K562 (cell line): ENCODE measurements around the gene EPB41L4B. TPM values are rescaled to one million over a fixed set of nuclear protein-coding genes. Genes with fewer than 3 reads are reported as not detected.

Experiments used
- ATAC-seq: fragments of 200-7000 bp; cut with Tn5 transposase; 3 replicates; pipeline ENCODE4 v1.9.1; 2020; ENCODE audit warnings: moderate library complexity
- BruUV-seq: library from RNA; stranded (reverse); fragments of 400-500 nt; replicated peaks from 2 replicates; lab custom pipeline; 2021; lab: Mats Ljungman, UMichigan
- CTCF ChIA-PET: fragments of 300-600 bp; formaldehyde crosslinking; extraction: SDS; loops from one replicate; lab custom pipeline; 2021; ENCODE audit warnings: low intra/inter-chr PET ratio; lab: Yijun Ruan, JAX
- POLR2A ChIA-PET: fragments of 300-600, 350-650 bp; sonication (Branson Sonifier 250); formaldehyde crosslinking; extraction: SDS; loops from one replicate; lab custom pipeline; 2021; ENCODE audit warnings: antibody characterized with exemption, inconsistent platforms; lab: Yijun Ruan, JAX
- DNase-seq, 4 experiments: peaks; one replicate each; pipeline versions ENCODE4 v3.0.0 to v3.0.0-alpha.2; 2011 to 2018; ENCODE audit warnings: low spot score in 3 of 4, mixed read lengths in 3 of 4; ENCODE audit errors: extremely low read depth in 1 of 4
- FAIRE-seq: peaks from 2 replicates; lab custom pipeline; 2011; peaks lifted over from hg19 to GRCh38; lab: Jason Lieb, UNC
- H2AFZ ChIP-seq: 2 replicates; pipeline ENCODE4 v1.6.0; 2011; ENCODE audit warnings: low read depth, low read length, control low read depth, inconsistent platforms
- H3K27ac ChIP-seq: fragments of 200-600 bp; 3 replicates; pipeline ENCODE4 v1.8.0; 2011; ENCODE audit warnings: low read depth, mild to moderate bottlenecking, control low read depth, inconsistent platforms, low read length, moderate library complexity, mixed read lengths; ENCODE audit errors: extremely low read depth
- H3K27me3 ChIP-seq, 2 experiments: fragments of 300-600 bp in 1 of 2; 2 replicates in 1 of 2; 3 replicates in 1 of 2; pipeline versions ENCODE4 v1.6.0 to v1.8.0; 2011; ENCODE audit warnings: inconsistent platforms in 2 of 2, low read length in 2 of 2, mild to moderate bottlenecking in 1 of 2, mixed read lengths in 1 of 2, moderate library complexity in 1 of 2; ENCODE audit not compliant: control insufficient read depth in 2 of 2, insufficient read depth in 2 of 2
- H3K36me3 ChIP-seq: fragments of 300-600 bp; 3 replicates; pipeline ENCODE4 v1.8.0; 2011; ENCODE audit warnings: mild to moderate bottlenecking, low read length, inconsistent platforms; ENCODE audit not compliant: control insufficient read depth, insufficient read depth
- H3K4me1 ChIP-seq, 2 experiments: fragments of 200-600 bp in 1 of 2; replicated peaks in 1 of 2; 2 replicates in 1 of 2; 3 replicates in 1 of 2; pipeline versions ENCODE4 v1.5.1 to v1.8.0; 2011; ENCODE audit warnings: inconsistent platforms in 2 of 2, low read length in 2 of 2, mild to moderate bottlenecking in 1 of 2, mixed read lengths in 1 of 2, moderate library complexity in 1 of 2; ENCODE audit not compliant: control insufficient read depth in 2 of 2, insufficient read depth in 2 of 2
- H3K4me2 ChIP-seq: 2 replicates; pipeline ENCODE4 v1.6.1; 2011; ENCODE audit warnings: low read length, control low read depth, inconsistent platforms, mixed read lengths; ENCODE audit not compliant: insufficient read depth
- H3K4me3 ChIP-seq: fragments of 200-600 bp; sonication (generic), shearing (Covaris generic); 2 replicates; pipeline ENCODE4 v1.5.1; 2016; ENCODE audit warnings: control low read depth, inconsistent platforms
- H3K79me2 ChIP-seq: fragments of 200-600 bp; 3 replicates; pipeline ENCODE4 v1.8.0; 2011; ENCODE audit warnings: low read length, inconsistent platforms; ENCODE audit not compliant: control insufficient read depth, insufficient read depth
- H3K9ac ChIP-seq, 2 experiments: 2 replicates each; pipeline versions ENCODE4 v1.6.0 to v1.6.1; 2011; ENCODE audit warnings: low read depth in 2 of 2, low read length in 2 of 2, control low read depth in 1 of 2, inconsistent platforms in 1 of 2, mild to moderate bottlenecking in 1 of 2, mixed read lengths in 1 of 2; ENCODE audit not compliant: insufficient read depth in 1 of 2
- H3K9me1 ChIP-seq: one replicate; pipeline ENCODE4 v1.6.0; 2011; ENCODE audit warnings: inconsistent platforms, mild to moderate bottlenecking, low read length, moderate library complexity; ENCODE audit not compliant: control insufficient read depth, insufficient read depth
- H3K9me3 ChIP-seq: replicated peaks from 2 replicates; pipeline ENCODE4 v1.5.1; 2011; ENCODE audit warnings: low read depth, low read length, inconsistent platforms; ENCODE audit not compliant: control insufficient read depth, insufficient read depth
- H4K20me1 ChIP-seq: replicated peaks from 2 replicates; pipeline ENCODE4 v1.6.1; 2011; ENCODE audit warnings: low read length, inconsistent platforms, mixed read lengths; ENCODE audit not compliant: control insufficient read depth, insufficient read depth
- BCL6 ChIP-seq: fragments of 250-450 bp; sonication (Bioruptor Pico); IDR thresholded peaks from 2 replicates; pipeline ENCODE4 v1.4.0; 2020
- BRD9 ChIP-seq: fragments of 450-650 bp; IDR thresholded peaks from 2 replicates; pipeline ENCODE4 v1.6.1; 2018; ENCODE audit warnings: low read depth; ENCODE audit not compliant: partially characterized antibody
- C11orf30 ChIP-seq: fragments of 450-650 bp; IDR thresholded peaks from 2 replicates; pipeline ENCODE4 v1.6.1; 2016; ENCODE audit warnings: low read depth, mild to moderate bottlenecking
- CEBPG ChIP-seq, 3 experiments: fragments of 200-800 bp in 1 of 3; sonication (Bioruptor generic) in 1 of 3; sonication (generic) in 1 of 3; formaldehyde crosslinking in 1 of 3; IDR thresholded peaks in 2 of 3; conservative IDR thresholded peaks in 1 of 3; 2 replicates each; pipeline versions ENCODE4 v1.6.1 to v1.8.0; 2016 to 2022; ENCODE audit warnings: missing compliant biosample characterization in 2 of 3, missing genetic modification characterization in 2 of 3, mild to moderate bottlenecking in 1 of 3, missing genetic modification reagents in 1 of 3
- E2F4 ChIP-seq: sonication (generic); formaldehyde crosslinking; IDR thresholded peaks from 2 replicates; pipeline ENCODE4 v1.8.0; 2022; ENCODE audit warnings: mild to moderate bottlenecking, low read depth, missing genetic modification reagents
- EZH2 ChIP-seq: IDR thresholded peaks from 2 replicates; pipeline ENCODE4 v1.6.1; 2012; ENCODE audit warnings: low read depth, mild to moderate bottlenecking, inconsistent platforms, low read length, borderline replicate concordance
- HIVEP1 ChIP-seq: fragments of 250-450 bp; sonication (Bioruptor Pico); IDR thresholded peaks from 2 replicates; pipeline ENCODE4 v1.4.0; 2020; ENCODE audit warnings: mild to moderate bottlenecking
- MAFF ChIP-seq: IDR thresholded peaks from 2 replicates; pipeline ENCODE4 v1.6.1; 2012; ENCODE audit warnings: low read length, improper control_type of control experiment
- MAFK ChIP-seq: IDR thresholded peaks from 2 replicates; pipeline ENCODE4 v1.6.1; 2011; ENCODE audit warnings: low read length, improper control_type of control experiment
- MTA1 ChIP-seq: fragments of 450-650 bp; IDR thresholded peaks from 2 replicates; pipeline ENCODE4 v1.6.1; 2017; ENCODE audit warnings: borderline replicate concordance
- PRPF4 ChIP-seq: fragments of 200-400 bp; formaldehyde crosslinking; IDR thresholded peaks from one replicate; pipeline ENCODE4 v1.6.1; 2017; ENCODE audit warnings: low read length, low read depth, mild to moderate bottlenecking; ENCODE audit not compliant: insufficient read depth, poor library complexity, severe bottlenecking
- RCOR1 ChIP-seq, 2 experiments: IDR thresholded peaks; 2 replicates each; pipeline ENCODE4 v1.6.1; 2012; ENCODE audit warnings: low read depth in 2 of 2, low read length in 2 of 2, borderline replicate concordance in 1 of 2, improper control_type of control experiment in 1 of 2
- RHOXF2B ChIP-seq: fragments of 250-450 bp; sonication (Bioruptor Pico); conservative IDR thresholded peaks from 2 replicates; pipeline ENCODE4 v1.5.1; 2021
- ZNF165 ChIP-seq: fragments of 250-450 bp; sonication (Bioruptor Pico); IDR thresholded peaks from 2 replicates; pipeline ENCODE4 v1.4.0; 2020; ENCODE audit warnings: borderline replicate concordance
- ZNF316 ChIP-seq: fragments of 450-650 bp; IDR thresholded peaks from 2 replicates; pipeline ENCODE4 v1.6.1; 2016
- ZNF592 ChIP-seq: fragments of 450-650 bp; IDR thresholded peaks from 2 replicates; pipeline ENCODE4 v1.6.1; 2017; ENCODE audit warnings: antibody characterized with exemption, mild to moderate bottlenecking
- WGBS: fragments of 100-300 bp; shearing (Covaris generic); methylation state at CpG from one replicate; pipeline ENCODE4 v1.1.6; 2016; ENCODE audit warnings: low coverage, mixed read lengths; ENCODE audit not compliant: insufficient coverage; ENCODE audit errors: missing lambda C conversion rate; 5-methylcytosine and 5-hydroxymethylcytosine counted together
- in situ Hi-C: fragments of 300-500 bp; cut with MboI; formaldehyde crosslinking; loops from 4 replicates; pipeline ENCODE4 v1.15.0; 2018; ENCODE audit warnings: inconsistent platforms, mixed read lengths
- intact Hi-C: fragments of 100-400 bp; cut with micrococcal nuclease; formaldehyde crosslinking; loops from 2 replicates; pipeline ENCODE4 v1.14.2; 2022
- polyA plus RNA-seq, 8 experiments: library from polyadenylated mRNA; depleted of rRNA in 4 of 8; stranded (reverse) in 5 of 8; unstranded in 3 of 8; fragments of >200 nt; fragmentation: Nextera tagmentation in 2 of 8; fragmentation: Illumina TruSeq in 1 of 8; extraction: Ambion mirVana in 2 of 8; extraction: Trizol in 1 of 8; gene quantifications; 2 replicates each; pipeline versions ENCODE4 v1.2.1 to v1.2.3, GENCODE V29; 2011 to 2014; ENCODE audit warnings: inconsistent platforms in 1 of 8, missing spikeins in 1 of 8
- total RNA-seq, 7 experiments: library from RNA; depleted of rRNA in 6 of 7; stranded (reverse); fragments of >200 nt in 6 of 7; fragmentation: Illumina TruSeq in 2 of 7; extraction: Trizol in 2 of 7; gene quantifications; 2 replicates each; pipeline versions ENCODE4 v1.2.1 to v1.2.3, GENCODE V29; 2011 to 2021; ENCODE audit warnings: low replicate concordance in 1 of 7

EPB41L4B gene
- total and polyA plus RNA-seq, 9 of the 15 experiments (the other 6 are each of a cell fraction or from before 2014, with no cell fraction given): 0.09 to 0.38 (median 0.21) TPM

GRCh38 chr9:109134167-109134578 is 186.7 kb downstream of the EPB41L4B start (continued):
- no peak for TF ChIP-seq EZH2
- no peak for TF ChIP-seq BCL6 (CRISPR knock-in tag)
- peak; percentile 48; the same call in 1 of the 2 replicates for TF ChIP-seq C11orf30
- TF ChIP-seq, all 486 proteins: peak for 95

- ChIA-PET POLR2A (interaction anchor here (2.4 kb wide), 1 partner anchor 11 kb away, joined by 5 read pairs; no protein-coding TSS in a partner anchor), CTCF (no interaction called here)
- Histone ChIP-seq H3K27ac (peak overlapping the region; percentile 71), H3K79me2 (no peaks in the 10 kb centered on the region), H4K20me1 (no peaks in the 10 kb centered on the region), H3K4me1 (peaks cover 7 to 40% of the 10 kb centered on the region in 2 experiments; a peak in 4 of 5 replicates), H3K9me1 (no peaks in the 10 kb centered on the region), H3K4me2 (peak overlapping the region; percentile 54; the same call in 1 of the 2 replicates), H3K27me3 (no peaks in the 10 kb centered on the region), H3K9me3 (no peaks in the 10 kb centered on the region), H3K9ac (peak overlapping the region in 1 of 2 experiments; percentile 40; a peak in 2 of 4 replicates)
- 32% methylated on average over 2 of the region's 2 CpGs for WGBS
- intact Hi-C loops: loop anchor here (5.0 kb wide), 1 partner anchor 121 kb away; the partner anchor contains the start of gene CTNNAL1
- no peak for DNase-seq
- no TSS peak for BruUV-seq
- no peak for FAIRE-seq
- no peak for TF ChIP-seq PRPF4
- no peak for TF ChIP-seq ZNF592
- TF ChIP-seq RHOXF2B: no peak
- peak; percentile 17; the same call in 1 of the 2 replicates for TF ChIP-seq C11orf30
- no peak for TF ChIP-seq ZNF165
- TF ChIP-seq MAFK: peak; percentile 57
- TF ChIP-seq HIVEP1 (CRISPR knock-in tag): no peak
- TF ChIP-seq BRD9: no peak
- no peak for TF ChIP-seq RCOR1 (IDR thresholded peaks at IDR 0.05; ENCODE audit: borderline replicate concordance in 1 of 2, low read depth in 2 of 2, low read length in 2 of 2)
- peak; percentile 75 for TF ChIP-seq ZNF316
- TF ChIP-seq MAFF: peak; percentile 37; the same call in 1 of the 2 replicates
- TF ChIP-seq CEBPG (CRISPR knock-in tag; IDR thresholded peaks at IDR 0.05): no peak
- TF ChIP-seq CEBPG (tag; conservative IDR thresholded peaks at IDR 0.05 in 1 of 2, IDR thresholded peaks at IDR 0.05 in 1 of 2): no peak
- no peak for TF ChIP-seq E2F4 (CRISPR knock-in tag)
- no peak for TF ChIP-seq MTA1
- TF ChIP-seq, all 486 proteins: peak for 4
- Histone ChIP-seq H3K4me3 (no peak overlapping the region), H2AFZ (peak overlapping the region; percentile 21; the same call in 1 of the 2 replicates), H3K36me3 (no peaks in the 10 kb centered on the region)
- in situ Hi-C loops: no loop called here
- no peak for ATAC-seq
These were observed 187.3 kb downstream of the EPB41L4B start for GRCh38 chr9:109133533-109133932.
